Stromal cell of bone marrow (primary cell): Measurements from ENCODE around the gene FMN2.
"Not testable (repeated sequence)": the region's sequence is repeated elsewhere in the genome, so short reads cannot be mapped to it uniquely, and the experiment has no call there.

Experiments
- DNase-seq: peaks from one replicate; pipeline ENCODE4 v3.0.0-alpha.2; 2012; ENCODE audit warnings: low read depth

FMN2 gene

GRCh38 chr1:240138867-240139266, 47.2 kb downstream of the FMN2 start:
- DNase-seq = no peak

- DNase-seq = no peak
Observed at GRCh38 chr1:240139511-240139910, 47.8 kb downstream of the FMN2 start.

GRCh38 chr1:240145120-240145519, 53.4 kb downstream of the FMN2 start:
- no peak for DNase-seq

GRCh38 chr1:240148333-240148732, 56.6 kb downstream of the FMN2 start:
- DNase-seq = no peak

GRCh38 chr1:240149484-240150094, 57.9 kb downstream of the FMN2 start:
- peak; percentile 40 for DNase-seq

GRCh38 chr1:240151136-240151735, 59.6 kb downstream of the FMN2 start:
- no peak for DNase-seq

GRCh38 chr1:240152611-240153297, 61.1 kb downstream of the FMN2 start:
- DNase-seq = peak; percentile 37

- no peak for DNase-seq
Observed at GRCh38 chr1:240155605-240156004, 63.9 kb downstream of the FMN2 start.

GRCh38 chr1:240164742-240165141, 73.1 kb downstream of the FMN2 start:
- no peak for DNase-seq

GRCh38 chr1:240169188-240169587, 77.5 kb downstream of the FMN2 start:
- peak; percentile 6 for DNase-seq

- DNase-seq = no peak
Observed at GRCh38 chr1:240170266-240170665, 78.6 kb downstream of the FMN2 start.

- DNase-seq = no peak
Observed at GRCh38 chr1:240170806-240171205, 79.1 kb downstream of the FMN2 start.

- DNase-seq = no peak
Observed at GRCh38 chr1:240171907-240172306, 80.2 kb downstream of the FMN2 start.

- DNase-seq = peak; percentile 40
Observed at GRCh38 chr1:240173836-240174235, 82.2 kb downstream of the FMN2 start.

GRCh38 chr1:240174734-240175133, 83.1 kb downstream of the FMN2 start:
- no peak for DNase-seq

- no peak for DNase-seq
Observed at GRCh38 chr1:240178366-240178765, 86.7 kb downstream of the FMN2 start.

GRCh38 chr1:240184682-240185081, 93.0 kb downstream of the FMN2 start:
- DNase-seq = not testable (repeated sequence)

GRCh38 chr1:240188139-240188538, 96.5 kb downstream of the FMN2 start:
- DNase-seq = no peak

GRCh38 chr1:240189386-240189989, 97.8 kb downstream of the FMN2 start:
- peak; percentile 31 for DNase-seq

- peak; percentile 95 for DNase-seq
Observed at GRCh38 chr1:240190881-240191401, 99.3 kb downstream of the FMN2 start.

- no peak for DNase-seq
Observed at GRCh38 chr1:240192851-240193250, 101.2 kb downstream of the FMN2 start.

- DNase-seq = no peak
Observed at GRCh38 chr1:240193679-240194078, 102.0 kb downstream of the FMN2 start.

- DNase-seq = peak; percentile 87
Observed at GRCh38 chr1:240194120-240194519, 102.4 kb downstream of the FMN2 start.
